ENCODE results near the gene INS. TPM values are rescaled to one million over a fixed set of nuclear protein-coding genes. Genes with fewer than 3 reads are reported as not detected.

The INS gene
- total and polyA plus RNA-seq, 4 donors, result 0.16 to 0.37 TPM; not detected in 2

GRCh38 chr11:2182075-2182474 lies 21.1 kb upstream of the INS start (continued):
- TF ChIP-seq, protein P1, sequence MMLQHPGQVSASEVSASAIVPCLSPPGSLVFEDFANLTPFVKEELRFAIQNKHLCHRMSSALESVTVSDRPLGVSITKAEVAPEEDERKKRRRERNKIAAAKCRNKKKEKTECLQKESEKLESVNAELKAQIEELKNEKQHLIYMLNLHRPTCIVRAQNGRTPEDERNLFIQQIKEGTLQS (IDR thresholded peaks at IDR 0.05), result no peak
- TF ChIP-seq RAD21 (IDR thresholded peaks at IDR 0.05) (no peak), HNF4A (conservative IDR thresholded peaks at IDR 0.05) (no peak), TAF1 (conservative IDR thresholded peaks at IDR 0.05) (no peak), SP1 (IDR thresholded peaks at IDR 0.05) (no peak), RXRA (IDR thresholded peaks at IDR 0.05) (no peak), JUND (IDR thresholded peaks at IDR 0.05) (no peak)

GRCh38 chr11:2180789-2181370 lies 19.9 kb upstream of the INS start:
- no peaks in the 10 kb centered on the region for H3K4me1 ChIP-seq (ENCODE audit: control insufficient read depth in 4 of 4, insufficient read depth in 4 of 4, low read length in 3 of 4)
- no peak overlapping the region for H3K27ac ChIP-seq (ENCODE audit: low read depth in 1 of 2, low read length in 2 of 2)
- WGBS, result 68% methylated on average over 11 of the region's 11 CpGs
- H3K27me3 ChIP-seq (ENCODE audit: control insufficient read depth in 4 of 4, insufficient read depth in 4 of 4, low read length in 3 of 4), result peaks cover 0 to 3% (median 0%) of the 10 kb centered on the region in 4 donors
- no peak for TF ChIP-seq GABPA (IDR thresholded peaks at IDR 0.05 in 1 of 2, conservative IDR thresholded peaks at IDR 0.05 in 1 of 2)
- no peak for TF ChIP-seq YY1 (IDR thresholded peaks at IDR 0.05)
- TF ChIP-seq, protein P2, sequence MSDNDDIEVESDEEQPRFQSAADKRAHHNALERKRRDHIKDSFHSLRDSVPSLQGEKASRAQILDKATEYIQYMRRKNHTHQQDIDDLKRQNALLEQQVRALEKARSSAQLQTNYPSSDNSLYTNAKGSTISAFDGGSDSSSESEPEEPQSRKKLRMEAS (IDR thresholded peaks at IDR 0.05), result no peak
- no peak for TF ChIP-seq CTCF (IDR thresholded peaks at IDR 0.05; ENCODE audit: low read depth, low read length, missing input control)
- TF ChIP-seq JUND (IDR thresholded peaks at IDR 0.05), result no peak
- DNase-seq (ENCODE audit: low spot score), result no peak
- H3K9ac ChIP-seq (ENCODE audit: low read depth in 1 of 2, low read length in 2 of 2), result no peak overlapping the region
- H3K9me3 ChIP-seq (ENCODE audit: control insufficient read depth in 4 of 4, low read length in 3 of 4), result no peaks in the 10 kb centered on the region
- no peaks in the 10 kb centered on the region for H3K36me3 ChIP-seq (ENCODE audit: control insufficient read depth in 4 of 4, insufficient read depth in 3 of 4, low read depth in 1 of 4, low read length in 3 of 4)
- no peak overlapping the region for H3K4me3 ChIP-seq (ENCODE audit: low read depth in 1 of 3, low read length in 3 of 3)

DNA sequence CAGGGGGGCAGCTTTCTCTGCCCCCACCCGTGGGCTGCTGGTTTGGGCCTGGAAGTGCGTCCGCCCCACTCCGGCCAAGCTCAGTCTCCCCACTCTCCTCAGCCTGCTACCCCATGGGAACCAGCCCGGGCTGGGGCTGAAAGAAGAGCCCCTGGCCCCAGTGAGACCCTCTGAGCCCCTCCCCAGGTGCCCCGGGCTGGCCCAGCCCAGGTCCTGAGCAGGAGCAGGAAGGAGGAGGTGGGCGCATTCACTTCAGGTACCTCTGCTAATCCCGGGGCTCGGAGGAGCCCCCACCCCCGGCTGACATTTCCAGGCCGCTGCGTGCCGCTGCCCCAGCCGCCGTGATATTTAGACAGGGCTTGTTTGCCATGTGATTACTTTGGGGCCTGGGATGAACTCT lies 19.3 kb upstream of the INS start:
- H3K36me3 ChIP-seq (ENCODE audit: control insufficient read depth in 4 of 4, insufficient read depth in 3 of 4, low read depth in 1 of 4, low read length in 3 of 4), result no peaks in the 10 kb centered on the region
- H3K4me1 ChIP-seq (ENCODE audit: control insufficient read depth in 4 of 4, insufficient read depth in 4 of 4, low read length in 3 of 4), result no peaks in the 10 kb centered on the region
- no peak overlapping the region for H3K27ac ChIP-seq (ENCODE audit: low read depth in 1 of 2, low read length in 2 of 2)
- no peaks in the 10 kb centered on the region for H3K9me3 ChIP-seq (ENCODE audit: control insufficient read depth in 4 of 4, low read length in 3 of 4)
- DNase-seq (ENCODE audit: low spot score), result no peak
- H3K27me3 ChIP-seq (ENCODE audit: control insufficient read depth in 4 of 4, insufficient read depth in 4 of 4, low read length in 3 of 4), result peaks cover 0 to 3% (median 0%) of the 10 kb centered on the region in 4 donors
- no peak overlapping the region for H3K9ac ChIP-seq (ENCODE audit: low read depth in 1 of 2, low read length in 2 of 2)
- no peak for TF ChIP-seq HNF4G (IDR thresholded peaks at IDR 0.05)
- TF ChIP-seq RAD21 (IDR thresholded peaks at IDR 0.05), result no peak
- no peak for TF ChIP-seq FOXA1 (IDR thresholded peaks at IDR 0.05)
- no peak for TF ChIP-seq JUND (IDR thresholded peaks at IDR 0.05)
- TF ChIP-seq HNF4A (conservative IDR thresholded peaks at IDR 0.05), result no peak
- no peak for TF ChIP-seq NR2F2 (IDR thresholded peaks at IDR 0.05)
- TF ChIP-seq TAF1 (conservative IDR thresholded peaks at IDR 0.05), result no peak
- TF ChIP-seq CTCF (IDR thresholded peaks at IDR 0.05; ENCODE audit: low read depth, low read length, missing input control), result no peak
- TF ChIP-seq, protein P2 (IDR thresholded peaks at IDR 0.05), result no peak
- no peak for TF ChIP-seq GABPA (IDR thresholded peaks at IDR 0.05 in 1 of 2, conservative IDR thresholded peaks at IDR 0.05 in 1 of 2)
- TF ChIP-seq, protein P3, sequence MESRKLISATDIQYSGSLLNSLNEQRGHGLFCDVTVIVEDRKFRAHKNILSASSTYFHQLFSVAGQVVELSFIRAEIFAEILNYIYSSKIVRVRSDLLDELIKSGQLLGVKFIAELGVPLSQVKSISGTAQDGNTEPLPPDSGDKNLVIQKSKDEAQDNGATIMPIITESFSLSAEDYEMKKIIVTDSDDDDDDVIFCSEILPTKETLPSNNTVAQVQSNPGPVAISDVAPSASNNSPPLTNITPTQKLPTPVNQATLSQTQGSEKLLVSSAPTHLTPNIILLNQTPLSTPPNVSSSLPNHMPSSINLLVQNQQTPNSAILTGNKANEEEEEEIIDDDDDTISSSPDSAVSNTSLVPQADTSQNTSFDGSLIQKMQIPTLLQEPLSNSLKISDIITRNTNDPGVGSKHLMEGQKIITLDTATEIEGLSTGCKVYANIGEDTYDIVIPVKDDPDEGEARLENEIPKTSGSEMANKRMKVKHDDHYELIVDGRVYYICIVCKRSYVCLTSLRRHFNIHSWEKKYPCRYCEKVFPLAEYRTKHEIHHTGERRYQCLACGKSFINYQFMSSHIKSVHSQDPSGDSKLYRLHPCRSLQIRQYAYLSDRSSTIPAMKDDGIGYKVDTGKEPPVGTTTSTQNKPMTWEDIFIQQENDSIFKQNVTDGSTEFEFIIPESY (IDR thresholded peaks at IDR 0.05), result no peak
- TF ChIP-seq REST (IDR thresholded peaks at IDR 0.05), result no peak
- TF ChIP-seq RXRA (IDR thresholded peaks at IDR 0.05), result no peak
- TF ChIP-seq, protein P1 (IDR thresholded peaks at IDR 0.05), result no peak
- no peak for TF ChIP-seq FOXA2 (IDR thresholded peaks at IDR 0.05)
- 56% methylated on average over 15 of the region's 15 CpGs for WGBS
- no peak overlapping the region for H3K4me3 ChIP-seq (ENCODE audit: low read depth in 1 of 3, low read length in 3 of 3)

Data from liver (tissue), 9 donors.